Adrenal gland (tissue), 12 donors: Measurements from ENCODE around the gene ZMYND10. TPM values are rescaled to one million over a fixed set of nuclear protein-coding genes. Genes with fewer than 3 reads are reported as not detected.

Experiments
- DNase-seq, 7 donors: peaks; one replicate each; pipeline ENCODE4 v3.0.0-alpha.2; 2019 to 2020
- H3K27ac ChIP-seq, 5 donors: fragments of 200-600 bp; sonication (generic) in 4 of 5; 1 replicate in 3 of 5; 2 replicates in 2 of 5; pipeline versions ENCODE4 v1.5.1 to v1.8.0; 2016 to 2020; ENCODE audit warnings: mild to moderate bottlenecking in 1 of 5
- H3K27me3 ChIP-seq: fragments of 200-600 bp; 2 replicates; pipeline ENCODE4 v1.8.0; 2021
- H3K36me3 ChIP-seq, 2 donors: fragments of 200-600 bp; replicated peaks in 1 of 2; 1 replicate in 1 of 2; 2 replicates in 1 of 2; pipeline versions ENCODE4 v1.5.1 to v1.8.0; 2018 to 2022
- H3K4me1 ChIP-seq, 2 donors: fragments of 200-600 bp; replicated peaks in 1 of 2; 1 replicate in 1 of 2; 2 replicates in 1 of 2; pipeline versions ENCODE4 v1.5.1 to v1.8.0; 2018 to 2021
- H3K4me3 ChIP-seq, 4 donors: fragments of 200-600 bp; sonication (generic) in 3 of 4; one replicate each; pipeline ENCODE4 v1.5.1; 2016 to 2018
- H3K9me3 ChIP-seq, 3 donors: fragments of 200-600 bp; sonication (generic) in 1 of 3; replicated peaks in 1 of 3; 1 replicate in 2 of 3; 2 replicates in 1 of 3; pipeline versions ENCODE4 v1.5.1 to v1.8.0; 2016 to 2021
- POLR2A ChIP-seq, 2 donors: fragments of 450-650 bp; IDR thresholded peaks; one replicate each; pipeline ENCODE4 v1.6.1; 2017; ENCODE audit warnings: antibody characterized with exemption in 2 of 2, mild to moderate bottlenecking in 2 of 2, moderate library complexity in 1 of 2
- WGBS, 4 donors: extraction: QIAGEN DNeasy Blood & Tissue Kit in 2 of 4; methylation state at CpG; one replicate each; pipeline versions ENCODE4 v1.1.5 to v1.1.7; 2013 to 2017; 5-methylcytosine and 5-hydroxymethylcytosine counted together
- intact Hi-C, 2 donors: fragments of 100-400 bp; cut with DNase I; formaldehyde crosslinking; loops; one replicate each; pipeline versions ENCODE4 v1.14.1 to v1.15.0; 2022 to 2023
- polyA plus RNA-seq, 3 donors: library from polyadenylated mRNA; stranded (reverse); fragments of 200-250 nt in 2 of 3; fragments of 350-450 nt in 1 of 3; fragmentation: Illumina TruSeq in 1 of 3; extraction: RNeasy Lipid Tissue Mini Kit (QIAGEN cat#74804) in 1 of 3; gene quantifications; one replicate each; pipeline ENCODE4 v1.2.3, GENCODE V29; 2013 to 2014
- total RNA-seq, 9 donors: library from RNA; depleted of rRNA in 4 of 9; stranded (reverse); fragments of >200 nt in 4 of 9; fragments of 120-200 nt in 1 of 9; fragmentation: NEBNext Ultra II Directional in 1 of 9; extraction: Animal tissue kit (Norgen Biotek cat#: 25700) in 1 of 9; gene quantifications; one replicate each; pipeline versions ENCODE4 v1.1.0 to v1.2.4, GENCODE V29; 2013 to 2023
- TF ChIP-seq, protein P1 (sequence below), 6 experiments: fragments of 450-650 bp in 4 of 6; fragments of 200-600 bp in 2 of 6; sonication (generic) in 1 of 6; IDR thresholded peaks; 1 replicate in 5 of 6; 2 replicates in 1 of 6; pipeline versions ENCODE4 v1.5.1 to v1.8.0; 2016 to 2021; ENCODE audit warnings: antibody characterized with exemption in 6 of 6, mild to moderate bottlenecking in 2 of 6, moderate library complexity in 1 of 6
- donor health status: healthy with polysubstance abuse.
- donor health status: Bipolar disorder and iron deficiency.
- donor health status: DM: yes; HTN: yes; CAD: no.
- donor health status: DM: no; HTN: no; CAD: no.
- donor health status: DM: no; HTN: no; CAD: no.
- donor health status: DM: yes; HTN: yes; CAD: no.

Gene ZMYND10
- total and polyA plus RNA-seq, 12 donors, result 0.11 to 1.9 (median 0.51) TPM; not detected in 4

DNA sequence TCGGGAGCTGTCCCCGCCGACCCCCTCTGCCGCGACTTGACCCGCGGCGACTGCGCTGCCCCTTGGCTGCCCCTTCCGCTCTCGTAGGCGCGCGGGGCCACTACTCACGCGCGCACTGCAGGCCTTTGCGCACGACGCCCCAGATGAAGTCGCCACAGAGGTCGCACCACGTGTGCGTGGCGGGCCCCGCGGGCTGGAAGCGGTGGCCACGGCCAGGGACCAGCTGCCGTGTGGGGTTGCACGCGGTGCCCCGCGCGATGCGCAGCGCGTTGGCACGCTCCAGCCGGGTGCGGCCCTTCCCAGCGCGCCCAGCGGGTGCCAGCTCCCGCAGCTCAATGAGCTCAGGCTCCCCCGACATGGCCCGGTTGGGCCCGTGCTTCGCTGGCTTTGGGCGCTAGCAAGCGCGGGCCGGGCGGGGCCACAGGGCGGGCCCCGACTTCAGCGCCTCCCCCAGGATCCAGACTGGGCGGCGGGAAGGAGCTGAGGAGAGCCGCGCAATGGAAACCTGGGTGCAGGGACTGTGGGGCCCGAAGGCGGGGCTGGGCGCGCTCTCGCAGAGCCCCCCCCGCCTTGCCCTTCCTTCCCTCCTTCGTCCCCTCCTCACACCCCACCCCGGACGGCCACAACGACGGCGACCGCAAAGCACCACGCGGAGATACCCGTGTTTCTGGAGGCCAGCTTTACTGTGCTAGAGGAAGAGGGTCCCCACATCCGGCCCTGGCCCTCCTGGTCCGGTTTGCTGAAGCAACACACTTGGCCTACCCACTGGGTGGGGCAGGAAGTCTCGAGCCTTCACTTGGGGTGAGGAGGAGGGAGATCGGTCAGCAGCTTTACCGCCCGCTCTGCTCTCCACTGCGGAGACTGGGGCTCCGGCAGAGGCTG lies 4.8 kb downstream of the ZMYND10 start, which contains the start of gene RASSF1:
RASSF1 (minus strand) TSS at position 389 of the 882 bp plus-strand sequence; CDS start at position 358, 31 bp downstream.
- H3K9me3 ChIP-seq, result no peaks in the 10 kb centered on the region
- peak within 1 kb of the TSS in 4 of 5 donors; percentile 66 to 98 (median 94) for H3K27ac ChIP-seq
- no peaks in the 10 kb centered on the region for H3K36me3 ChIP-seq
- peaks cover 23 to 31% of the 10 kb centered on the region in 2 donors for H3K4me1 ChIP-seq
- TF ChIP-seq POLR2A (IDR thresholded peaks at IDR 0.05), result peak in 1 of 2 donors; percentile 38
- TF ChIP-seq, protein P1, sequence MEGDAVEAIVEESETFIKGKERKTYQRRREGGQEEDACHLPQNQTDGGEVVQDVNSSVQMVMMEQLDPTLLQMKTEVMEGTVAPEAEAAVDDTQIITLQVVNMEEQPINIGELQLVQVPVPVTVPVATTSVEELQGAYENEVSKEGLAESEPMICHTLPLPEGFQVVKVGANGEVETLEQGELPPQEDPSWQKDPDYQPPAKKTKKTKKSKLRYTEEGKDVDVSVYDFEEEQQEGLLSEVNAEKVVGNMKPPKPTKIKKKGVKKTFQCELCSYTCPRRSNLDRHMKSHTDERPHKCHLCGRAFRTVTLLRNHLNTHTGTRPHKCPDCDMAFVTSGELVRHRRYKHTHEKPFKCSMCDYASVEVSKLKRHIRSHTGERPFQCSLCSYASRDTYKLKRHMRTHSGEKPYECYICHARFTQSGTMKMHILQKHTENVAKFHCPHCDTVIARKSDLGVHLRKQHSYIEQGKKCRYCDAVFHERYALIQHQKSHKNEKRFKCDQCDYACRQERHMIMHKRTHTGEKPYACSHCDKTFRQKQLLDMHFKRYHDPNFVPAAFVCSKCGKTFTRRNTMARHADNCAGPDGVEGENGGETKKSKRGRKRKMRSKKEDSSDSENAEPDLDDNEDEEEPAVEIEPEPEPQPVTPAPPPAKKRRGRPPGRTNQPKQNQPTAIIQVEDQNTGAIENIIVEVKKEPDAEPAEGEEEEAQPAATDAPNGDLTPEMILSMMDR (IDR thresholded peaks at IDR 0.05), result no peak
- intact Hi-C loops, result no loop called here
- peak within 1 kb of the TSS in 2 of 4 donors; percentile 16 to 64 for H3K4me3 ChIP-seq
- WGBS, 4 donors, result 19 to 29% (median 25%) methylated on average over 1 to 85 of the region's 85 CpGs
- no peaks in the 10 kb centered on the region for H3K27me3 ChIP-seq
- DNase-seq, result peak in 3 of 7 donors; percentile 46 to 54 (median 52)

DNA sequence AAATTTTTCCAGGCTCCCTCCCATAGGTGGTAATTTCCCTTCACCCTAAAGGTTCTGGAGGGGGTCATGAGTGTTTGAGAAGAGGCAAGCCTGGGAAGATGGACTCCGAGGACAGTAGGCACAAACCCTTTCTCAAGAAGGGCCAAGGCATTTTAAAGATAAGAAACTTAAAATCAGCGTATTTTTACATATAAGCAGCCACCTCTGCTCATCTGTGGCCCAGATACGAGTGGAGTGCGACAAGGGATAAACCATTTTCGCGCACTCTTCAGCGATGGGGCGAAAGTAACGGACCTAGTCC lies 5.4 kb downstream of the ZMYND10 start:
- H3K27ac ChIP-seq, result peak overlapping the region in 4 of 5 donors; percentile 66 to 98 (median 94)
- H3K36me3 ChIP-seq, result no peaks in the 10 kb centered on the region
- H3K27me3 ChIP-seq, result no peaks in the 10 kb centered on the region
- peak overlapping the region in 2 of 4 donors; percentile 16 to 64 for H3K4me3 ChIP-seq
- intact Hi-C loops, result no loop called here
- TF ChIP-seq, protein P1 (IDR thresholded peaks at IDR 0.05), result no peak
- no peak for TF ChIP-seq POLR2A (IDR thresholded peaks at IDR 0.05)
- H3K4me1 ChIP-seq, result peaks cover 21 to 31% of the 10 kb centered on the region in 2 donors
- no peaks in the 10 kb centered on the region for H3K9me3 ChIP-seq
- DNase-seq, result peak in 1 of 7 donors; percentile 19
- WGBS, 4 donors, result 32 to 53% (median 44%) methylated on average over 9 of the region's 9 CpGs

DNA sequence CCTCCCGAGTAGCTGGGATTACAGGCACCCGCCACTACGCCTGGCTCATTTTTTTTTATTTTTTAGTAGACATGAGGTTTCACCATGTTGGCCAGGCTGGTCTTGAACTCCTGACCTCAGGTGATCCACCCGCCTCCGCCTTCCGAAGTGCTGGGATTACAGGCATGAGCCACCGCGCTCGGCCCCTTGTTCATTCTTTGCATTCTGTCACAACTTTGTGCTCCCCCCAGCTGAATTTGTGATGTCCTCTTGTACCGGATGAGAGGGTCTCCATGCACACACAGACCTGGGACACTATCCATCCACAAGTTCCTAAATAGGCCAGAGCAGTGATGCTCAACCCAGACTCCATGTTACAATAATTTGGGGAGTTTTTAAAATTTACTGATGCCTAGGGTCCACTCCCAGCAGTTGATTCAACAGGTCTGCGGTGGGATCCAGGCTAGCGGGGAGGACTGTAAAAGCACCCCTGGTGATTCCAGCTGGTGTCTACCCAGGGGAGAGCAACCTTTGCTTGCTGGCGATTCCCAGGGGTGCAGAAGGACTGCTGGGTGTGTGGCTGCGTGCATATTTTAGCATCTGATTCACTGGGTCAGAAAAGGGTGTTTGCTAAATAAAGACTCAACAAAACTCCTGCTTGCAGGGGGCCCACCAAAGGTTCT lies 5.9 kb downstream of the ZMYND10 start:
- Histone ChIP-seq H3K4me1 (peaks cover 21 to 35% of the 10 kb centered on the region in 2 donors), H3K36me3 (no peaks in the 10 kb centered on the region), H3K4me3 (peak overlapping the region in 1 of 4 donors; percentile 64), H3K27ac (peak overlapping the region in 4 of 5 donors; percentile 66 to 98 (median 94)), H3K27me3 (no peaks in the 10 kb centered on the region), H3K9me3 (no peaks in the 10 kb centered on the region)
- intact Hi-C loops, result no loop called here
- TF ChIP-seq, protein P1 (IDR thresholded peaks at IDR 0.05), result no peak
- TF ChIP-seq POLR2A (IDR thresholded peaks at IDR 0.05), result no peak
- no peak for DNase-seq
- 63 to 81% (median 76%) methylated on average over 10 to 14 of the region's 14 CpGs for WGBS, 4 donors

DNA sequence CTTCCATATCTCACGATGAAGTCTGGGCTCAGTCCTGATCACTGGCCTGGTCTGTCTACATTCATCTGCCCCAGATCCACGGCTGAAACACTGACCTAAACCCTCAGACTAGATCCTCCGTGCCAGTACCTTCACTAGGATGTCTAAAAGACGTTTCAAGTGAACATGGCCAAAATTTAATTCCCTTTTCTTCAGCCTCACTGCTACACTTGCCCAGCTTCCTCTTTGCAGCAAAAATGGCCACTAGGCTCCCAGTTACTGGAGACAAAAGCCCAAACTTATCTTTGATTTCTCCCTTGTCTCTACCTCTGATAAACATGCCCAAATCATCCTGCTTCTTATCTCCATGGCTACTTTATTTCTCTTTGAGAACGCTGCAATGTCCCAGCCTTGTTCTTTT lies 6.6 kb downstream of the ZMYND10 start:
- H3K4me3 ChIP-seq, result no peak overlapping the region
- no peaks in the 10 kb centered on the region for H3K27me3 ChIP-seq
- no peak for DNase-seq
- intact Hi-C loops, result no loop called here
- H3K36me3 ChIP-seq, result no peaks in the 10 kb centered on the region
- H3K27ac ChIP-seq, result peak overlapping the region in 4 of 5 donors; percentile 87 to 98 (median 94)
- WGBS, 4 donors, result 58 to 71% (median 67%) methylated on average over 5 of the region's 5 CpGs
- no peak for TF ChIP-seq POLR2A (IDR thresholded peaks at IDR 0.05)
- TF ChIP-seq, protein P1 (IDR thresholded peaks at IDR 0.05), result no peak
- H3K4me1 ChIP-seq, result peaks cover 21 to 42% of the 10 kb centered on the region in 2 donors
- H3K9me3 ChIP-seq, result no peaks in the 10 kb centered on the region
